Fibroblast of skin of right biceps (primary cell): ENCODE data around the gene CNTNAP5.

Experiments
- DNase-seq: peaks from one replicate; pipeline ENCODE4 v3.0.0-alpha.2; 2013

CNTNAP5 gene

DNA sequence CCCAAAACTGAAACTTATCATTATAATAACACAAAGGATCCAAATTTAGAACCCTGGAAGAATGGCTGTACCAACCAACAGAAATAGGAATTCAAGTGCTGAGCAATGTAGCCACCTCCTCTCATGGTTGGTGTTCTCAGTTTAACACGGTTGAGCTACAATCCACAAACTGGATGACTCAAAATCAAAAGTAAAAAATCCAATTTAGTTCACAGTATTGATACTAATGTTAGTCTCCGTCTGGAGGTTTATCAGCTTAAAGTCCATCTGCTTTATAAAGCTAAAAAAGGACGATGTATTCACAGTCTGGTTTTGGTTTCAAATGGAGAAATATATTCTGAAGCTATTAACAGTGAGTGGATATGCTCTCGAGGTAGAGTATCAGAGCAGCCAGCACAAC, 40.5 kb downstream of the CNTNAP5 start:
- DNase-seq = no peak

DNA sequence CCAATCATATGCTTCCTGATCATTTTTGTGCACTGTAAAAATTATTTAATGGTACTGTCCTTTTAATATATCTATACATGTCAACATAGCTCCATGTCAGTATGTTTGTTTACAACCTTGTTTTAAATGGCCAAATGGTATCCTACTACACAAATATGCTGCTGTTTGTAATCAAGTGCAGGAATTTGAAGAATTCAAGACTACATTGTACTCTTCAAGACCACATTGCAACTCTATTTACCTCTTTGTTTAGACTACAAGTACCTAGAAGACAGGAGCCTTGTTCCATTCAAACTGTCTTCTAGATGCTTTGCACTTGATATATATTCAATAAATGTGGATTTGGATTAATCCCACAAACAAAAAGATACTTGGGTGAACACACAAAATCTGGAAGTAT, 41.7 kb downstream of the CNTNAP5 start:
- DNase-seq = no peak

DNA sequence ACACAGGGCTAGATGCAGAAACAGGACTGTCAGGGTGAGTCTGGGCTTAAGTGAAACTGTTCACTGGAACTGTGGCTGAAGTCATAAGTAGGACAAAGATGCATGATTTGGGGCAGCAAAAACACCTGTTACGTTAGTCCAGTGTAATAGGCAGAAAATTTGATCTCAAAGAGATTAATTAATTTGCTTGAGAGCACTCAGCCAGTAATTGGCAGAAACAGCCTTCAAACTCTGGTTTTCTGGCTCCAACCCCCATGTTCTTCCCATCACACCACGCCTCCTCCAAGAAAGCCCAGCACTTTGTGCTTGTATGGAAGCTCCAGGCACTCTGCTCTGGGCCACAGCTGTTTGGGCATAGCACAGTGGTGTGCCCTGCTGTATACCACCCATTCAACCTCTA, 54.0 kb downstream of the CNTNAP5 start:
- no peak for DNase-seq

DNA sequence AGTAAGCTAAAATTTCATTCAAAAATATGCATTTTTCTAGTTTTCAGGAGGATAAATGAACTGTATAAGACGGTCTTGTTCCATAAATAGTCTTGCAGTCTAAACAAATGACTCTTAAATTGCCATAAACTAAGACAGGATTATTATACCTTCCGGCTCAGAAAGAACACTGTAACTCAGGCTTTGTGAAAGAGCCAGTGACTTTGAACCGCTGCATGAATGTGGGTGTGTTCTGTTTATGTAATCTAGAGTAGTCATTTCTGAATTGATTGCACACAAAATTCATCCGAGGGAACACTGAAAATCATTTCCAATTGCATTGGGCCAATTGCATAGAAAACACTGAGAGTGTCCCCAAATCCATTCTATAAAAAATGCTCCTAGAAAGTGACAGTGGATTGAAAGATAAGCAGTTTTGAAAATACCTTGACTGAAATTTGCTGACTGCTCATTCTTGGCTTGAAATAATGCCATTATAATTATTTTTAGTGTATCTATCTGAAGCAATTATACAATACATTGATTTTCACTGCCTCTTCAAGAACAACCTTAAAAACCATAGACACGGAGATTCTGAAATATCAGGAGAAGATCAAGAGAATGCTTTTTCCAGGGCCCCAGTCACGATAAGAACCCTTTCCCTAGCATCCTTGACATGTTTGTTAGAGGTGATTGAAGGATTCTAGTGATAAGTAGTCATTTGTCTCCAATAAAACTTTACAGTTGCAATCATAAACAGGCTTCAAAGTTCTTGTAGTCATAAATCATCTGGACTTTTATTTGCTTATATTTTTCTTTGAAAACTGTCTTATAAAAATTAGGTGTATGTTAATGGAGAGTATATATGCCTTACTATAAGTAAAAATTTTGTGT, 55.4 kb downstream of the CNTNAP5 start:
- DNase-seq = no peak

- DNase-seq = peak; percentile 42
Observed at GRCh38 chr2:124081154-124081716, 56.1 kb downstream of the CNTNAP5 start.

GRCh38 chr2:124088616-124089015, 63.5 kb downstream of the CNTNAP5 start:
- DNase-seq = no peak

DNA sequence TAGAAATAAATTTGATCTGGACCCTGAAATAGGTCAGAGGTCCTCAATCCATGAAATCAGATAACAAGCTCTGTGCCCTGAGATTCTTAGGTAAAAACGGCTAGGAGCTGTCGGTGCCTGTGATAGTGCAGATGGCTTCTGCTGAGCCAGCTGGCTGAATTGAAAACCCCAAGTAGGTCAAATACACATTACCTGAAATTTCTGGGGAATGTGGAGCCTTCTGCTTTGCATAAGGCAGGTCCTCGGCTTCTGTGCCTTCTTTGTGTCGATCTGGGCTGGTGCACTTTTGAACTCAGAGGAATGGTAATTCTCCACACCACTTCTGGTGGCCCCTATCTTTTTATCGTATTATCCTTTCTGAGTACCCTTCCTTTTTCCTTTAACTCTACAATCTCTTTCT, 66.6 kb downstream of the CNTNAP5 start:
- DNase-seq = no peak

DNA sequence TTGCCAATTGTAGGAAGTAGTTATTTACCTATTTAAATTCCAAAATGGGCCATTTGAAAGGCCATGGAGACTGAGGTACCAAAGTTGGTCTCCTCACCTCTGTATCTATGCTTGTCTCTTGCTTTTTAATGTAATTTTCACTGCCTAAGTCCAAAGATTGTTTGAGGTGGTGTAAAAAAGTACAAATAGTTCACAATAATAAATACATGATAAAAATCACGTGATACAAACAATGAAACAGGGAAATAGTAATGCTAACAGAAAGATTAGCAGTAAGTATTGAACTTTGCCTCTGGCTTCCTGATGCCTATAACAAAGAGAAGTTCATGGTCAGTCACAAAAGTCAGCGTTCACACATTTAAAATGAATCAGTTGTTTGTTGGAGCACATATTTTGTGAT, 67.6 kb downstream of the CNTNAP5 start:
- DNase-seq = no peak

- DNase-seq = no peak
Observed at GRCh38 chr2:124104914-124105313, 79.8 kb downstream of the CNTNAP5 start.

GRCh38 chr2:124112206-124112605, 87.1 kb downstream of the CNTNAP5 start:
- DNase-seq = peak; percentile 50

GRCh38 chr2:124112966-124113365, 87.9 kb downstream of the CNTNAP5 start:
- peak; percentile 77 for DNase-seq

- DNase-seq = no peak
Observed at GRCh38 chr2:124120246-124120645, 95.2 kb downstream of the CNTNAP5 start.

DNA sequence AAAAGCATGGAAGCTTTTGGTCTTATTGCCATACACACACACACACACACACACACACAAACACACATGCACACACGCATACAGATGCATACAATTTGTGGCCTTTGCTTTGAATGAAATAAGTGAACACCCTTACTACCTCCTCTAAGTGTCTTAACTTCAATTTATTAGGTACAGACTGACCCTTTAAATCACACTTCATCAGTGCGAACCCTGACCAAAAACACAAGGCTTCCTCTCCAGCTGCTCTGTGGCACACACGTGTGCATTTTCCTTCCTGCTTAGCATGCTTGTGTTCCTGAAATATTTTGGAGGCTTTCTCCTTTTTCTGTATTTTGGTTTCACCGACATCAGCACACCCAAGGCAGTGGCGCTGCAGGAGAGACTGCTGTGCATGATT, 96.0 kb downstream of the CNTNAP5 start:
- DNase-seq = no peak

DNA sequence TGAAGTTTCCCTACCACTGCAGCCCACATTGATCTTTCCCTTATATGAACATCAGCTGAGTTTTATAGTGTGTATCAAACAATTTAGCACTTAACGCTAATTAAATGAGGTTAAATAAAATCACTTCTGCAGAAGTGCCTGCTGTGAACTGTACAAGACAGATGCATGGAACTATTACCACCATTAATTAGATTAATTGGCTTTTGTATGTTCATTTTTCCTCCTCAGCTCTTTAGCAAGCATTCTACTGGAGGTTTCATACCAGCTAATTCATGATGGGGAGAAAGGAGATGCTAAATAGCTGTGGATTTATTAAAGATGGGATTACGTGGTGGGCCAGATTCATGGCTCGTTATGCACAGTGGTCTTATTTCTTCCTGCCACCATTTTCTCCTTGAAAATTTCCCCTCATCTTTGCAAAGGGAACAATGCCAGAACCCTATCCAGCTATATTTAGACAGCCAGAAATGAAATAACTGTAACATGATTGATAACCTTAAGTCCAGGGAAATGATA, 96.7 kb downstream of the CNTNAP5 start:
- no peak for DNase-seq

- DNase-seq = no peak
Observed at GRCh38 chr2:124122340-124122739, 97.3 kb downstream of the CNTNAP5 start.

- DNase-seq = peak; percentile 33
Observed at GRCh38 chr2:124131276-124131675, 106.2 kb downstream of the CNTNAP5 start.

GRCh38 chr2:124136110-124136509, 111.0 kb downstream of the CNTNAP5 start:
- DNase-seq = no peak

- no peak for DNase-seq
Observed at GRCh38 chr2:124138076-124138475, 113.0 kb downstream of the CNTNAP5 start.

DNA sequence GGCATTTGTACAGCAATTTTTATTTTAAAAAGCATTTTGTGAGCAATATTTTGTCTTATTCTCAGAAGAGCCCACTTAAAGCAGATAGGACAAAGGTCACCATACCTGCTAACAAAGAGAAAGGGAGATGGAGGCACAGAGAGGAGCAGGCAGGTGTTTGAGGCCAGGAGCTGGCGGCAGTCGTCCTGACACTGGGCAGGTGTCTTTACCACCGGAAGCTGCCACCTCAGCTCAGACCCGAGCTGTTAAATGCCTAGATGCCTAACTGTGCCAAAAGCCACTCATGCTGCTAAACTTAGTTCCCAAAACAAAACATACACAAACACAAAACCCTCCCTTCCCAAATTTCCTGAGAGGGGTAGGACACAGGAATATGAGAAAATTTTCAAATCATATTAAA, 120.9 kb downstream of the CNTNAP5 start:
- DNase-seq = no peak

- no peak for DNase-seq
Observed at GRCh38 chr2:124147552-124147951, 122.5 kb downstream of the CNTNAP5 start.

- DNase-seq = no peak
Observed at GRCh38 chr2:124149571-124149970, 124.5 kb downstream of the CNTNAP5 start.

GRCh38 chr2:124151691-124152090, 126.6 kb downstream of the CNTNAP5 start:
- DNase-seq = no peak

- no peak for DNase-seq
Observed at GRCh38 chr2:124153713-124154112, 128.6 kb downstream of the CNTNAP5 start.

GRCh38 chr2:124159166-124159565, 134.1 kb downstream of the CNTNAP5 start:
- DNase-seq = no peak
